Lung microvascular endothelial cell (primary cell): ENCODE measurements around the gene TREML2. TPM values are rescaled to one million over a fixed set of nuclear protein-coding genes. Genes with fewer than 3 reads are reported as not detected.

Experiments used
- DNase-seq, 2 donors: peaks; one replicate each; pipeline versions ENCODE4 v3.0.0 to v3.0.0-alpha.2; 2010; ENCODE audit warnings: low read depth in 2 of 2
- total RNA-seq: library from RNA; depleted of rRNA; stranded (reverse); fragments of >200 nt; gene quantifications from 2 replicates; pipeline ENCODE4 v1.2.1, GENCODE V29; 2014

TREML2 gene
- total RNA-seq, 1 donor from 2014 or later = not detected

DNA sequence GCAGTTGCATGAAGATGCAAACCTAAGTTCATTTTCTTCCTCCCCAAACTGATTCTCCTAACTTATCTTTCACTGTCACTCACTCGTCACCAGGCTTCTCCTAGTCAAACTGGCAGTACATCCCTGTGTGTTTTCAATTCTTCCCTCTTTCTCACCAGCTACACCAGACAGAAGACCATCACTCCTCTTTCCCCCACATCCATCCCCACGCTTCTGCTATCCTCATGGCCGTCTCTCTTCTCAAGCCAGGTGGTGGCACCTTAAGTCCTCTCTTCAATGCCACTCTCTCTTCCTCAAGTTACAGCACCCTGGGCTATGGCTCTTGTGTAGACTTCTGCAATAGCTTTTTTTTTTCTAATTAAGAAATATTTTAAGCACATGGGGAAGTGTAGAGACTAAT lies 23.7 kb downstream of the TREML2 start:
- no peak for DNase-seq

DNA sequence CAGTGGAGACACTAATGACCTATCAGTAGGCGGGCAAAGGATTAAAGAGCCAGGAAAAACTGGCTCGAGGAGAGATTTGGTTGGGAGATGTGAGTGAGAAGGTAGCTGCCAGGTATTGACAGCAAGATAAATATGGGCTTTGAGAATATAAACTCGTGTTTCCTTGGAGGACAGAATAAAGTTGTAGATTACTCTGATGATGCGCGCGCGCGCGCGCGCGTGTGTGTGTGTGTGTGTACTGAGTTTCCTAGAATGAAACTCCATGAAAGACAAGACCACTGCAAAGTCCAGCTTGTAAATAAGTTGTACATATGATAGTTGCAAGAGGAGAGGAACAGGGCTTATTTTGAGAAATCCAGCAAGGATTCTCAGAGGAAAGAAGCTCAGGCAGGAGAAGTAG lies 24.8 kb downstream of the TREML2 start:
- no peak for DNase-seq

DNA sequence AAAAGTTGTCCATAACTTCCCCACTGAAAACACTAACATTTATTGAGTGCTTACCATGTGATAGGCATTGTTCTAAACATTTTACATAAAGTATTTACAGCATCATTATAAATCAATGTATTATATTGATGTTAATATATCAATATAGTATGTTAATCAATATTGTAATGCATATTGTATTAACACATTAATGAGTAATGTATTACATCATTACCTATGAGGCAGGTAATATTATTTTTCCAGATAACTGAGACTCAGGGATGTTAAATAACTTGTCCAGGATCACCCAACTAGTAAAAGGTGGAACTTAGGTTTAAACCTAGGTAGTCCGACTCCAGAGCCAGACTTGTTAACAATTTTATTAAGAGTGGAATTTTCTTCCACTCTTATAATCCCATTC lies 25.9 kb downstream of the TREML2 start:
- DNase-seq = no peak

DNA sequence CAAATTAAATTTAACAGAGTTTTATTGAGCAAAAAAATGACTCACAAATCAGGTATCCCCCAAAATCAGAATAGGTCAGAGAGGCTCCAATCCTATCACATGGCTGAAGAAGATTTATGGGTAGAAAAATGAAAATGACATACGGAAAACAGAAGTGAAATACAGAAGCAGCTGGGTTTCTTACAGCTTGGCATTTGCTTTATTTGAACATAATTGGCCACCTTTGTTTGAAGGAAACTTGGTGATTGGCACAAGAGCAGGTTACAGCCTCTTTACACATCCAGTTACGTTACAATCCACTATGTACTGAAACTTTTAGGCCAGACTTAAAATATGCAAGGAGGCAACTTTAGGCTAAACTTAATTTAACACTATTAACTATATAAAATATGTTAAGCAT lies 26.3 kb downstream of the TREML2 start:
- no peak for DNase-seq

DNA sequence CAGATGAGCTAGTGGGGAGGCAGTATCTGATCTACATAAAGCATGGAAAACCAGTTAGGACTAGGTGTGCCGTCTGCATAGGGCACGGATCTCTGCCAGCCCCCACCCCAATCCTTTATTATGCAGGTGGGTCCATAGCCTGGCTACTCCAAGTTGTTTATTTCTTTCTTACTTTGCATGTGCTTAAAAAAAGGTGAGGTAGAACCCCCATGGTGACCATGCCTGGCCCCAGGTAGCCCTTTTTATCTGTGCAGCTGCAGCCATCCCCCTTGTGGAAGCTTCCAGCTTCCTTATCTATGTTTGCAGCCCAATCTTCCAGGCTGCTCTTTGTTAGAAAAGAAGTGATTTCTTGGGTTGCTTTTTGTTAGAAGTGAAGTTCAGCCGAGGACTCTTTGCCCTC lies 29.0 kb downstream of the TREML2 start:
- DNase-seq = no peak

GRCh38 chr6:41170547-41171160 lies 30.3 kb downstream of the TREML2 start:
- DNase-seq = no peak

DNA sequence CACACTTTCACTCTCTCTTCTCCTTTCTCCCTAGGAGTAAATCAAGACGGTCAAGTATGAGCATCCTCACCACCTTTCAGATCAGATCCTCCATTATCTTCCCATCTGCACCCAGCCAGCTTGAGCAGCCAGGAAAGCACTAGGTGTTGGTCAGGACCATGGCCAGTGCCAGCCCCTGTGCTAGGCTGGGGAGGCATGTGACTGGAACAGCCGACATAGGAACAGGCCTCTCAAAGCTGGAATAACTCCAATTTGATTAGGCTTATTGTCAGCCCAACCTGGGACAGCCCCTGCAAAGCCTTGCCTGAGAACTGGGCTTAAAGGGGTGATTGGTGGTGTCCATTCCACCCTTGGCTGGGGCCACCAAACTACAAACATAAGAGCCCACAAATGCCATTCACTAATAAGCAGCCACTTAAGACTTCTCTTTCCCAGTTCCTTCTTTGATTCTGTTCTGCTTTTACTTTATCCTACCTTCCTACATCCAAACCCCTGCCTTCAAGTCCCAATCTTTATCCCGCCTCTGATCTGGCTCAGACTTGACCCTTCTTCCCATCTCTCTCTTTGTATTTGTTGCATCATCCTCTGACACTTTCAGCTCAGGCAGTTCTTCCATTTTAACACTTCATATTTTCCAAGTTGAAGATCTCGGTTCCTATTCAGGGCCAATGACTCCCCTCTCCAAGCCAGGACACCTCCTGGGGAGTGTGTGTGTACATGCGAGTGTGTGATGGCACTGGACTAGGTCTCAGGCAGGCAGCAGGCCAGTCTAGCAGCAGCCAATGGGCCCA lies 33.6 kb downstream of the TREML2 start:
- peak; percentile 44 to 45 for DNase-seq

DNA sequence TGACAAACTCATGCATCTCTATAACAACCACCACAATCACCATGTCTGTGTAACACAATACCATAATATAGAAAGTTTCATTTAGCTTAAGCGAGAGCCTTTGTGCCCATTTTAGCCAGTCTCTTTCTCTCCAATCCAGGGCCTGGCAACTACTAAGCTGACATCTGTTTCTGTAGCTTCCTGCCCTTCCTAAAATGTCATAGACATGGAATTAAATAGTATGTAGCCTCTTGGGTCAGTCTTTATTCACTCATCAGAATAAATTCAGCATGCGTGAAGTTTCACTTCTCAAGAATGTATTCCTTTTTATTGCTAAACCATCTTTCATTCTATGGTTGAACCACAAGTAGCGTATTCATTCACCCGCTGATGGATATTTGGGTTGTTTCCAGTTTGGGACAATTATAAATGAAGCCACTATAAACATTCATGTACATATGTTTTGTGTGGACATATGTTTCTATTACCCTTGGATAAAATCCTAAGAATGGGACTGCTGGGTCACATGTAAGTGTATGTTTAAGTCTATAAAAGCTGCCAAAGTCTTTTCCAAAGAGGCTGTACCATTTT lies 36.3 kb downstream of the TREML2 start:
- no peak for DNase-seq

GRCh38 chr6:41163419-41163717 lies 37.6 kb downstream of the TREML2 start:
- DNase-seq = no peak

DNA sequence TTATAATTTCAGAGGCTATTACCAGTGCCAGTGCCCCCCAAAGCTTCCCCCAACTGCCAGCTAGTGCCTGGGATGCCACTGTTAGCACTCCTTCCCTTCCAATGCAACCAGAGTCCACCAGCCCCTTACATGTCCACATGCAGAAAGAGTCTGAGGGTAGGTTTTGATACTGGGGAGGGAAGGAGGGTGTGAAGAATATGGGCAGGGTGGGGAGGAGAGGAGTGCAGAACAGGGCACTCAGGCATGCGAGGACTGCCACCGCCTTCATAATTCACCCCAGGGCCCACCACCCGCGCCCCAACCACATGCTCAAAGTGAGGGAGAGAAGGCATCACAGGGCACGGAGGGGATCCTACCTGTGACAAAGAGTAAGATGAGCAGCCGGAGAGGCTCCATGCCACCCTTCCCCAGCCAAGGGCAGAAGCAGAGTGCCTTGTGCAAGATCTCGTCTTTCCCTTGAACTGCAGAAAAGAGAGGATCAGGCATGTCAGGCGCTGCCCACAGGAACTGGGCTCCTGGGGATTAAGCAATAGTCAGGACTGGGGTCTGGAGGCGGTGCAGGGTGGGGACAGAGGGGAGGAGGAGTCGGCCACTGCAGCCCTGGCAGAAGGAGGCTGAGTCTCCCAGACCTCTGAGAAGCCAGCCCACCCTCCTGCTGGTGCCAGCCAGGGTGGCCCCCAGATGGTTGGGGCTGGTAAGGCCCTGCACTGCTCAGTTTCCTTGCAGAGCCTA lies 38.1 kb downstream of the TREML2 start, which contains the start of gene TREM2:
Gene TREM2, minus strand, starts transcription at position 430 of the 732 bp plus-strand sequence. Its CDS starts 34 bp downstream, at position 396.
- no peak for DNase-seq

GRCh38 chr6:41161851-41162552 lies 38.9 kb downstream of the TREML2 start:
- DNase-seq = no peak

GRCh38 chr6:41161380-41161779 lies 39.6 kb downstream of the TREML2 start:
- no peak for DNase-seq

- no peak for DNase-seq
Observed at GRCh38 chr6:41160933-41161332, 40.0 kb downstream of the TREML2 start.

DNA sequence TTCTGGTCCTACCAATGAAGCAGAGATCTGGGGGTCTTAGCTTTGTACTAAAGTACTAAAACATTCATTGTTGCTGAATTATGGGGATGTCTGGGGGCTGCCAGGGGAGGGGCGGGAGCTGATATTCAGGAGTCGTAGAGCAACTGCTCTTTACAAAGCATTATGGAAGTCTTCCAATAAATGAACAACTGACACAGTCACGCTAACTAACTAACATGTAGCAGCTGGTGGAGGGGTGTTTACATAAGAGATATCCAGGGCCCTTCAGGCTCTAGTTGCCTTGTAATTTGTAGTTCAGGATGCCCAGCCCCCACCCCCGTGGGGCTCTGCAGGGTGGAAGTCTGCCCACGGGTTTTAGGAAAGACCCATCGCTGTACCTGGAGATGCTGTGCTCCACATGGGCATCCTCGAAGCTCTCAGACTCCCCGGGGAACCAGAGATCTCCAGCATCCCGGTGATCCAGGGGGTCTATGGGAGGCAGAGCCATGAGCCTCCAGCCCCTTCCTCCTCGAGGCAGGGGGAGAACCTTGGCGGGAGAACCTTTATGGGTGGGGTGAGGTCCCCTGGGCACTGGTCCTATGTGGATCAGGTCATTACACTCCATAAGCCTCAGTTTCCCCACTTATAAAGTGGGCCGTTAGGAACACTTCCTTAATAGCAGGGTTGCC lies 41.4 kb downstream of the TREML2 start:
- DNase-seq = no peak

GRCh38 chr6:41157323-41157722 lies 43.6 kb downstream of the TREML2 start:
- no peak for DNase-seq

DNA sequence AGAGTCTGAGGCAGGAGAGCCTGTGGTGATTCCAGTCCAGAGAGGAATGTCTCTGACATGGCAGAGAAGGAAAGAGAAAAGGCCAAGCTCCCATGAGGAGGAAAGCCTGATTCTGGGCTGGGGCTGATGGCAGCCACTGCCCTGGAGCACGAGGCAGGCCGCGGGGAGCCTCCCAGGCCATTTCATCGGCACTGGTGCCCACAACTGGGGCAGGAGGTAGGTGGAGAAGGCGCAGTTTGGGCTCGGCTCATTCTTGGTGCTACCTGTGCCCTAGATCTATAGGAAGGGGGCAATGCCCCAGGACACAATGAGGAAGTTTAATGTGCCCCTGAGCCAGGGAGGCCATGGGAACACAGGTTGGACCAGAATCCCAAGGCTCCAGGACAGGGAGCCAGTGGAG lies 44.2 kb downstream of the TREML2 start:
- no peak for DNase-seq

GRCh38 chr6:41156001-41156400 lies 44.9 kb downstream of the TREML2 start:
- no peak for DNase-seq

DNA sequence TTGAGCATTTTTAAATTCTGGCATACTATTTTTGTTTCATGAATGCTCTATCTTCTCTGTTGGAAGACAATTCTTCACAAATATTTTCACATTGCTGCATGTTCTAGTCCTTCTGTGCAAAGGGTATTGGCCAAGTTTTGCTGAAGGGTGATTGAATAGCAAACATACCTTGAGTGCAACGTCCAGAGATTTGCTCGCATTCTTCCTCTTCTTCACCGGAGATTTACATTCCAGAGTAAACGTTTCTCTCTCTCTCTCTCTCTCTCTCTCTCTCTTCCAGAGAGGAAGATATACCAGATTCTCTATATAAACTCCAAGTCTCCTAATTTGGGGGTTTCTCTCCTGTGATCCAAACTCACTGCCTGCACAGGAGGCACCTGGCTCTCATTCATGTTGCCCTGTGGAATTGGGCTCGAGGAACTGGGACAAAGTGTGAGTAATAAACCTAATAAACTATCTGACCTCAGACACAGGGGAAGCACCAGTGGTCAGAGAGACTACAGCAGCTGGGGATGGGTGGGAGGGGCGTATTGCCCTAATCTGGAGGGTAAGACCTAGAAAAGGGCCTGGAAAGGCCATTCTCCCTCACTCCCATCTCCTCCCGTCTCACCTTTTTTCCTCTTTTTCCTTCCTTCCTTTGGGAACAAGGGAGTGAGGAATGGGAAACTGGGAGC lies 45.7 kb downstream of the TREML2 start:
- DNase-seq = no peak

DNA sequence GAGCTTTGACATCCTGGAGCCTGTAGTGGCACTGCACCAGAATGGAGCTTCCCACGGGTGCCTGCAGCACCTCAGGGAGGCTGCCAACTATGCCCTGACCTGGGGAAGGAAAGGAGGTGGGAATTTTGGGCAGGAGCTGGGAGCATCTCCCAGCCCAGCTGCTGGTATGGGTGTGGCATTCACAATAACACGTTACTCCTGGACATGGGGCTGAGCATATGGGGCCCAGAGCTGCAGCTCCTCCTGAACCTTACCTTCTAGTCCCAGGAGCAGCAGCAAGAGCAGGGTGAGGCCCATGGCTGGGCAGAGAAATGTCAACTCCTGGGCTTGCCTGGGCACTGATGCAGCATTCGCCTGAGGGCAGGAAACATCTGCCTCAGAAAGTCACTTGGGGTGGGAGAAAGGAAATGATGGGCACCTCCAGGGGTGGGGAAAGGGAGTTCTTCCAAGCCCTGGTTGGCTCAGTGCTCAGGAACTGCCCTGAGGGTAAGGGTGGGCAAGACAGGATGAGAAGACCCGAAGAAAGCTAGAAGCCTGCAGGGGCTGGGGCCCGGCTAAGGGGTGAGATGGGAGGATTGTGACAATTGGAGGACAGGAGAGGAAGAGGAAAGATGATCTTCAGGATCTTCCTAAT lies 46.8 kb downstream of the TREML2 start, which contains the start of gene TREML1:
Gene TREML1, minus strand, starts transcription at position 356 of the 634 bp plus-strand sequence. Its CDS starts 59 bp downstream, at position 297.
- no peak for DNase-seq

GRCh38 chr6:41153451-41153850 lies 47.5 kb downstream of the TREML2 start:
- DNase-seq = no peak
